ENCODE data around the gene SPIRE1.
"Not testable (repeated sequence)": the region's sequence is repeated elsewhere in the genome, so short reads cannot be mapped to it uniquely, and the experiment has no call there.

SPIRE1 gene

DNA sequence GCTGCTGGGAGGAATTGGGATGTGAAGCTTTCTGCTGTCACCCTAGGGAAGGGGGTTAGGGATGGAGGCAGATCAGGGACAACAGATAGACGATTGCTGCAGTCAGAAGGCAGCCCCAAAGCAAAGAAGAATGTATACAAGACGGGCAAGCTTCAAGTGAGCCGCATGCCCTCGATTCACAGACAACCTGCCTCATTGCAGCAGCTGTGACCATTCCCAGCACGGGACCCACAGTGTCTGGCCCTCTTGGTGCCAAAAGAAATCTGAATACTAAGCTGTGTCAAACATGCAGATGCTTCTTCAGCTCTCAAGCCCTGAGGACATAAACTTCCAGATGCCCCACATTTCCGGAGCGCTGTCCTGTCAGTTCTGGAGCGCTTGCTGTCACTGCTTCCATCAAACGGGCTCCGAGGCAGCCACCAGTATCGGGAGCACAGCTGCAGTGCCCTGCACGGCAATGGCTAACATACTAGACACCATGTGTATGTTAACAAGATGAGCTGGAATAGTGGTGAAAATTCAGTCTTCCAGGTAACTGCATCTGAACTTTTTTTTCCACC lies 216.4 kb downstream of the SPIRE1 start:
- no peak for DNase-seq

DNA sequence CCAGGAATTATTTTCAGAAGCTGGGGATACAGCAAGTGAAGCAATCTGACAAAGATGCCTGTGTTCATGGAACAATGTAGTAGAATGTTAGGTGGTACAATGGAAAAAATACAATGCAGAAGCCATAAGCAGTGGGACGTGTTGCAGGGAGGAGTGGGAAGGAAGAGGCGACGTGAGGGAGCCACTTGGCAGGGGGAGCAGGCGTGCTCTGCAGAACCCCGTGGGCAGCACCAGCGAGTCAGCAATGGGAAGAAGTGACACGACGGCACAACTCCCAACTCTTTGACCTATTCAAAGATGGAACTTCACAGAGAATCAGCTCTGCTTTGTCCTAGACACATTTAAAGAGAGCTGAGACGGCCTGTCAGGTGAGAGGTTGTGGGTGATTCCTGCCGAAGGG lies 219.7 kb downstream of the SPIRE1 start:
- no peak for DNase-seq

- no peak for DNase-seq
These were observed 222.0 kb downstream of the SPIRE1 start for GRCh38 chr18:12435867-12436266.

GRCh38 chr18:12434541-12434929 lies 223.4 kb downstream of the SPIRE1 start:
- no peak for DNase-seq

GRCh38 chr18:12433829-12434540 lies 223.9 kb downstream of the SPIRE1 start:
- no peak for DNase-seq

- no peak for DNase-seq
These were observed 225.0 kb downstream of the SPIRE1 start for GRCh38 chr18:12432881-12433280.

DNA sequence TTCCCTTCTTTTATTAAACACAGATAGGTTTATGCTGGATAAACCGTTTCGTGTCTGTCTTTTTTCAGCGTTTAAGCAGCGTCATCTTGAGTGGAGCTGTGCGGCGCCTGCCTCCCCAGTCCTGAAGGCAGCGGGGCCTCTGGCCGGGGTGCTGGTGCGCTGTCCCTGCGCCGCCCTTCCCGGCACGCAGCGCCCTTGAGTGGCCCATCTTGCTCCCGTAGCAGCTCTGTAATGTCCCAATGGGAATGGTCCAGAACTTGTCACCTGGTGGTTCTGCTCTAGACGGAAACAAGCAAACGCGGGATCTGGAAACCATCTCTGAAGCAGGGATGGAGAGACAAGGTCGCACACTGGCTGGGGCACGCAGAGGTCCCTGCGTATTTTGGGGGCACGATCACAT lies 225.7 kb downstream of the SPIRE1 start:
- no peak for DNase-seq

GRCh38 chr18:12431561-12431960 lies 226.3 kb downstream of the SPIRE1 start:
- no peak for DNase-seq

GRCh38 chr18:12430137-12430990 lies 227.5 kb downstream of the SPIRE1 start:
- DNase-seq = no peak

DNA sequence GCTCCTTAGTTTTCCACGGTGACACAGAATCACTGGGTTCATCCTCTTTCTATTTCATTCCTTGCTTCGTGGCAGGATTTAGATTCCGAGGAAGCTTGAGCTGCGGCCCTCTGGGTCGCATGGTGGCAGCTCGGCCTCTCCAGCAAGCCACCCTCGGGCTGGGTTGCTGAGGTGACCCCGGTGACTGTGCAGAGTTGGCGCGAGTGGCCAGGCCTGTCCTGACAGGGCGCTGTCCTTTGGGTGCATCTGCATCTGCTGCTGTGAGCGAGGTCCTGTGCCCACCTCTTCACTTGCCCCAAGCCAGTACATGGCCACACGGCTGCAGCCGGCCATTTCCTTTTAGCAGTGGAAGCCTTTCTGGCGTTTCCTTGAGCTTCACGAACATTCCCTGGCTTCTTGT lies 228.4 kb downstream of the SPIRE1 start:
- no peak for DNase-seq

DNA sequence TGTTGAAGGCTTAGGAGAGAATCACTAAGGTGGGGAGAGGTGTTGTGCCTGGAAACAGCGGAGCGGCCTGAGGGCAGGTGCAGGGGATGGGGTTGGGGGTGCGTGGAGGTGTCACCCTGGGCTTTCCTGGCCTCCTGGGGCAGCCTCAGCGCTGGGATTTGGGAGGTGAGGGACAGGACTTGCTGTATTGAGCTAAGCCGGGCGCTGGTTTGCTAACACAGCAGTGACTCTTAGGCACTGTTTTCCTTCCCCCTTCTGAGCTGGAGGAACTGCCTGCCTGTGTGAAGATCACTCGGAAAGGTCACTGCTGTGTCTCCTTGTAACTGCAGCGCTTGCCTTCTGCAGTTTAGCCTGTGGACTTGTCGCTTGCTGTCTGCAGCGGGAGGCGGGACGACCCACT lies 229.0 kb downstream of the SPIRE1 start:
- no peak for DNase-seq

GRCh38 chr18:12426924-12427323 lies 231.0 kb downstream of the SPIRE1 start:
- no peak for DNase-seq

DNA sequence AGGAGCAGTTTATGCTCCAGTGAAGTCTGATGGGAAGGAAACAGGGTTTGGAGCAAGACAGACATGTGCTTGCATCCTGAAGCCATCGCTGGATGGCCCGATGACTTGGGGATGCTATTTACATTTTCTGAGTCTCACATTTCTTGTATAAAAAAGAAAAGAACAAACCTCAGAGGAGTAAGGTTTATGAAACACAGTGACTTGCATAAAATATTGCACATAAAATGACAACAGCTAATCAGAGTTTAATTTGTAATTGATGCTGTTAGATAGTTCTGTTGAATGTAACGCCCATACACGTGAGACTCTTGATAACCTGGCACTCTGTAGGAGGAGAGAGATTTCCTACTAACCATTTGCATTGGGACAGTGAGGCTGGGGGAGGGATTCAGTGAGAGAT lies 233.7 kb downstream of the SPIRE1 start:
- no peak for DNase-seq

DNA sequence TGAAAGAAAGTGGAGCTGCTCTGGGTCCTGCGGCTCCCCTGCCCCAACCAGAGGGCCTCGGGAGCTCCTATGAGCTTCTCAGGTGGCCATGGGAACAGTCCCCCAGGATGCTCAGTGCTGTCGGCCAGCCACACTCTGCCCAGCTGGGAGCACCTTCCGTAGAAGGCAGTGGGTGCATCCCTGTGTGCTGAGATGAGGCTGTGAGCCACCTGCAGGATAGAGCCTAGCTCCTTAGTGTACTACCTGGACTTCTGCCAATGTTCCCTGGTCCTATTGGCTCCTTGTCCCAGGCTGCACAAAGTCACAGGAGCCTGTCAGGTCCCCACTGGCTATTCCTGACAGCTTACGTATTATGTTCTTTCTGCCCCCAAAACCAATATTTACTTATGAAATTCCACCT lies 234.1 kb downstream of the SPIRE1 start:
- no peak for DNase-seq

DNA sequence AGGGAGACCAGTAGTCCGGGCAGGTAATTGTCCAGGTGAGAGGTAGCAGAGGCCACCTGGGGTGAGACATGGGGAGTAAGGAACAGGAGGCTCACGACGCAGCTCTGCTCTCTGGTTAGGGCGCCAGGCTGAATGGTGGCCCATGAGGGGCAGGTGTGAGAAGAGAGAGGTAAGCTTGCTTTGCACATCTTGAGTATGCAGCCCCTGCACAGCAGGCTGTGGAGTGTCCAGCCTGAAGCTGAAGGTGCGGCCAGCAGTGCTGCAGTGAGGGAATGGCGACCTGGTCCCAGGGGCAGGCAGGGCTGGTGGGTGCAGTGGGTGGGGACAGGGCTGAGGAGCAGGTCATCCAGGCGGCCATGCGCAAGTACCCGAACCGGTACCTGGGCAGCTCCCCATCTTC lies 234.5 kb downstream of the SPIRE1 start:
- no peak for DNase-seq

DNA sequence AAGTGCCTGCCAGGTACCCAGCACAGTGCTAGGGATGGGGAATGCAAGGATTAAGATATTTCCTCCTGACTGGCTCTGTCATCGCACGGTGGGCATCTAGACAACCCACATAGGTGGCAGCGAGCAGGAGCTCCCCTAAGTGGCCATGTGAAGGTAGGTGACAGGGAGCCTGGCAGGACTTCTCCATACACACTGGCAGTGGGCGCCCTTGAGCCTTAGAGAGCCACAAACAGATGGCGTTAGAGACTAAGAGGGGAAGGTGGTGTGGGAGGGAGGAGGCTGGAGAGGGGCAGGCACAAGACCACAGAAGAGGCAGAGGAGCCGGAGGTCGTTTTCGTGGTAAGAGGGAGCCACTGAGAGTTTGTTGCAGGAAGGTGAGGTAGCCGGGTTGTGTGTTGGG lies 235.0 kb downstream of the SPIRE1 start:
- no peak for DNase-seq

DNA sequence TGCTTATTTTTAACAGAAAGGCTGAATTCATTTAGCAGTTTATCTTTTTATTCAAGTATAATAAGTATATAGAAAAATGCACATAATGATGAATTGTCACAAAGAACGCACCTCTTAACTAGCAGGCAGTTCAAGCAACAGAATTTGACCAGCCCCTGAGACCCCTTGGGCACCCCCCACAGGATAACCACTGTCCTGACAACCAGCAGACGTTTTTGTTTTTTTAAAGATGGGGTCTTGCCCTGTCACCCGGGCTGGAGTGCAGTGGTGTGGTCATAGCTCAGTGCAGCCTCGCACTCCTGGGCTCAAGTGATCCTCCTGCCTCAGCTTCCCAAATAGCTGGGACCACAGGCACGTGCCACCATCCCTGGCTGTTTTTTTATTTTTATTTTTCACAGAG lies 236.2 kb downstream of the SPIRE1 start:
- no peak for DNase-seq

DNA sequence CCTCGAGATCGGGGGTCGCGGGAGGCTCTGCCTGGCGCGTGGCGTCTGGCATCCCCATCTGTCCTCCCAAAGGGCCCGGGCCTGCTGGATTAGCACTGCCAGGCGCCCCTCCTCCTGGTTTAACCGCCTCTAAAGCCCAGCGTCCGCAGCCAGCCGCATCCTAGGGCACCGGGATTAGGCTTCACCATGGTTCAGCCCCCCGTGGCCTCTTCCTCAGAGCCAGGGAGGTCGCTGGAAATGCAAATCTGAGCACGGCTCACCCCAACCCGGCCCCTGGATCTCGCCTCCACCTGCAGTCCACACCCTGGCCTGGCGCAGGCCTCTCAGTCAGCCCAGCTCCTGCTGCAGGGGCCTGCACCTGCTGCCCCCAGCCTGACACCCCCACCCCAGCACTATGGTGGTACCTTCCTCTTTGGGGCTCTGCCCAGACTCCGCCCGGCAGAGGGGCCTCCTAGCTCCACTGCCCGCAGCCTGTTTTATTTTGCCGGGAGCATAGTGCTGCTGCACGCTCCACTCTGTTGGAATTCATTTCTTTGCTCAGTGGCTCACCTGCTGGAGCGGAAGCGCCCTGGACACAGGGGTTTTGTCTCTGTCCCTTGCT lies 237.0 kb downstream of the SPIRE1 start:
- DNase-seq = no peak

DNA sequence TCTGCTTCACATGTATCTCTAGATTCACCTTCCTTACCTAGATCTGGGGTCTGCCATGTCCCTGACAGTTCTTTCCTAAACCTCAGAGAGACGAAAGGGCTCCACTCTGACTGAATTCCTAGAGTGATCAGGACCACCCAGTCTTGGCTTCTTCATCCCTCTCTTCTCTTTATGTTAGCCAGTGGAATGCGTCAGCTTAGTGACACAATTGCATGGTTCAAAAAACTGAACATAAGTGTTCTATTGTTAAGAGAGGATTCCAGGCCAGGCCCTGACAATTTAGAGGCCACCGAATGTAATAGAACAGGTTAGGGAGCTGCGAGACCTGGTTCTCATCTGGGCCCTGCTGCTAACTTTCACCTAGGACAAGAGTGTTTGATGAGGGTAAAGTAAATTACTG lies 240.2 kb downstream of the SPIRE1 start:
- DNase-seq = no peak

GRCh38 chr18:12416098-12416729 lies 241.7 kb downstream of the SPIRE1 start:
- no peak for DNase-seq

DNA sequence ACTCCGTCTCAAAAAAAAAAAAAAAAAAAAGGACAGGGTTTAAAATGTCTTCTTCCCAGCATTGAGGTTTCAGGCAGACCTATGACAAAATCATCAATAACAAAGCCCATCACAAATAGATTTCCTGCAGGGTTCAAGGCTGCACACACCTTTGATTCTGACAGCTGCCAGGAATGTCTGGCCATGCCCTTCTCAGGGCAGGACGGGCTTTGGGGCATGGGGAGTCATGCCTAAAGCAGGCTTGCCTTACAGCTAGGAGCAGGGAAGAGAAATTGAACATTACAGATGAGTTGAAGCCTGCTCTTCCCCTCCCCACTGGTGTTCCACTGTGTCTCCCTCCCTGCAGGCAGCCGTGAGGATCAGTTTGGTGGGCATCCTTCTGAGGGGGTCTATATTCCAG lies 246.5 kb downstream of the SPIRE1 start:
- DNase-seq = no peak

- not testable (repeated sequence) for DNase-seq
These were observed 247.2 kb downstream of the SPIRE1 start for GRCh38 chr18:12410747-12411146.

- DNase-seq = no peak
These were observed 247.8 kb downstream of the SPIRE1 start for GRCh38 chr18:12410081-12410481.

Data from SIG-M5 (cell line).